ENCODE measurements around the gene PMM1. TPM values are rescaled to one million over a fixed set of nuclear protein-coding genes. Genes with fewer than 3 reads are reported as not detected.
"Not testable (repeated sequence)": the region's sequence is repeated elsewhere in the genome, so short reads cannot be mapped to it uniquely, and the experiment has no call there.

The PMM1 gene
- total and polyA plus RNA-seq, 2 donors (not counting 3 experiments of a cell fraction or from before 2014, with no cell fraction given): 14.6 to 31.7 TPM

GRCh38 chr22:41573677-41574076, 16.0 kb downstream of the PMM1 start:
- Histone ChIP-seq H3K4me2 (ENCODE audit: insufficient read depth, low read length) (no peak overlapping the region), H3K27me3 (ENCODE audit: control insufficient read depth in 2 of 2, insufficient read depth in 2 of 2, low read length in 2 of 2) (no peaks in the 10 kb centered on the region), H3K27ac (ENCODE audit: insufficient read depth, low read depth, low read length) (no peak overlapping the region), H3K9ac (replicated peaks; ENCODE audit: extremely low read depth, insufficient read depth, low read length) (no peak overlapping the region), H3K9me1 (replicated peaks; ENCODE audit: control insufficient read depth, extremely low read depth, insufficient read depth, low read length) (no peaks in the 10 kb centered on the region), H3K79me2 (ENCODE audit: control insufficient read depth, insufficient read depth, low read length) (no peaks in the 10 kb centered on the region), H3K4me1 (ENCODE audit: control insufficient read depth, extremely low read depth, insufficient read depth, low read length) (no peaks in the 10 kb centered on the region), H3K36me3 (ENCODE audit: control insufficient read depth in 2 of 2, extremely low read depth in 1 of 2, insufficient read depth in 2 of 2, low read length in 2 of 2) (peaks cover 0 to 3% of the 10 kb centered on the region in 2 experiments), H4K20me1 (replicated peaks; ENCODE audit: control insufficient read depth, extremely low read depth, insufficient read depth, low read length) (no peaks in the 10 kb centered on the region), H2AFZ (ENCODE audit: low read depth, low read length) (no peak overlapping the region), H3K9me3 (replicated peaks; ENCODE audit: control insufficient read depth, insufficient read depth, low read length) (no peaks in the 10 kb centered on the region), H3K4me3 (replicated peaks in 1 of 3; ENCODE audit: insufficient read depth in 1 of 3, low read depth in 1 of 3, low read length in 3 of 3) (no peak overlapping the region)
- FAIRE-seq (no peak), DNase-seq (ENCODE audit: low read depth, low spot score) (no peak)
- intact Hi-C loops (cut with micrococcal nuclease): no loop called here
- no TSS peak for BruUV-seq (replicated peaks)
- ChIA-PET CTCF (no interaction called here), POLR2A (no interaction called here)
- dilution Hi-C loops (cut with MboI; ENCODE audit: extremely low pct_ligation_motif_present, low sequenced_read_pairs): no loop called here
- no peak for TF ChIP-seq JUN (IDR thresholded peaks at IDR 0.05; ENCODE audit: borderline replicate concordance, insufficient read depth, insufficient read length, low read depth)
- TF ChIP-seq, protein P1, sequence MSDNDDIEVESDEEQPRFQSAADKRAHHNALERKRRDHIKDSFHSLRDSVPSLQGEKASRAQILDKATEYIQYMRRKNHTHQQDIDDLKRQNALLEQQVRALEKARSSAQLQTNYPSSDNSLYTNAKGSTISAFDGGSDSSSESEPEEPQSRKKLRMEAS (IDR thresholded peaks at IDR 0.05; ENCODE audit: insufficient read depth, insufficient read length): no peak
- no peak for TF ChIP-seq FOS (IDR thresholded peaks at IDR 0.05; ENCODE audit: borderline replicate concordance, insufficient read depth, low read length)
- no peak for TF ChIP-seq CTCF (IDR thresholded peaks at IDR 0.05; ENCODE audit: extremely low read depth in 1 of 2, insufficient read depth in 1 of 2, low read depth in 1 of 2, low read length in 2 of 2)
- TF ChIP-seq EZH2 (IDR thresholded peaks at IDR 0.05; ENCODE audit: borderline replicate concordance, low read depth, low read length, severe bottlenecking): no peak
- TF ChIP-seq MYC (IDR thresholded peaks at IDR 0.05; ENCODE audit: low read depth, low read length): no peak
- no peak for TF ChIP-seq POLR2AphosphoS5 (IDR thresholded peaks at IDR 0.05; ENCODE audit: insufficient read depth, low read depth, low read length)
- no peak for TF ChIP-seq POLR2A (IDR thresholded peaks at IDR 0.05; ENCODE audit: low read depth, low read length)
- no peak for TF ChIP-seq GATA2 (IDR thresholded peaks at IDR 0.05; ENCODE audit: insufficient read depth, insufficient read length, low read depth, low read length)

DNA sequence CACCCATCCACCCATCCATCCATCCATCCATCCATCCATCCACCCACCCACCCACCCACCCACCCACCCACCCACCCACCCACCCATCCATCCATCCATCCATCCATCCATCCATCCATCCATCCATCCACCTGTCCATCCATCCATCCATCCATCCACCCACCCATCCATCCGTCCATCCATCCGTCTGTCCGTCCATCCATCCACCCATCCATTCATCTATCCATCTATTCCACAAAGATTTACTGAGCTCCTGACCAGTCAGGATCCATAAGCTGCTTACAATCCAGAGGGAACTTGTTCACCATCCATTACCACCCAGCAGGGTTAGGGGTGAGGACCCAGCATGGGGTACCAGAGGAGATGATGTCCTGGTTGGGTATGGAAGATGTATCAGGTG, 17.3 kb downstream of the PMM1 start:
- CTCF ChIA-PET: interaction anchor here (0.6 kb wide), 1 partner anchor 29 kb away, joined by 3 read pairs; the partner anchor contains the start of gene POLR3H
- dilution Hi-C loops (cut with MboI; ENCODE audit: extremely low pct_ligation_motif_present, low sequenced_read_pairs): not testable (repeated sequence)

More for the DNA sequence above, 17.3 kb downstream of the PMM1 start:
- H3K9me1 ChIP-seq (replicated peaks; ENCODE audit: control insufficient read depth, extremely low read depth, insufficient read depth, low read length); H4K20me1 ChIP-seq (replicated peaks; ENCODE audit: control insufficient read depth, extremely low read depth, insufficient read depth, low read length); DNase-seq (ENCODE audit: low read depth, low spot score); H3K4me1 ChIP-seq (ENCODE audit: control insufficient read depth, extremely low read depth, insufficient read depth, low read length); H3K36me3 ChIP-seq (ENCODE audit: control insufficient read depth in 2 of 2, extremely low read depth in 1 of 2, insufficient read depth in 2 of 2, low read length in 2 of 2); H3K27ac ChIP-seq (ENCODE audit: insufficient read depth, low read depth, low read length); H3K9ac ChIP-seq (replicated peaks; ENCODE audit: extremely low read depth, insufficient read depth, low read length); FAIRE-seq; H3K4me2 ChIP-seq (ENCODE audit: insufficient read depth, low read length); POLR2A ChIA-PET; H3K4me3 ChIP-seq (replicated peaks in 1 of 3; ENCODE audit: insufficient read depth in 1 of 3, low read depth in 1 of 3, low read length in 3 of 3); intact Hi-C loops (cut with micrococcal nuclease); BruUV-seq (replicated peaks); H3K79me2 ChIP-seq (ENCODE audit: control insufficient read depth, insufficient read depth, low read length); H2AFZ ChIP-seq (ENCODE audit: low read depth, low read length); H3K27me3 ChIP-seq (ENCODE audit: control insufficient read depth in 2 of 2, insufficient read depth in 2 of 2, low read length in 2 of 2); H3K9me3 ChIP-seq (replicated peaks; ENCODE audit: control insufficient read depth, insufficient read depth, low read length): not testable (repeated sequence)

All from endothelial cell of umbilical vein (primary cell).